Activated naive CD4-positive, alpha-beta T cell treated with anti-CD3 and anti-CD28 coated beads for 36 hours (primary cell): ENCODE data around the gene KRTAP10-3. TPM values are rescaled to one million over a fixed set of nuclear protein-coding genes. Genes with fewer than 3 reads are reported as not detected.

Experiments used
- CTCF ChIA-PET: fragments of 350-600 bp; sonication (Branson Sonifier 250); formaldehyde crosslinking; loops from one replicate; lab custom pipeline; 2021; ENCODE audit warnings: antibody characterized with exemption; lab: Charles Lee
- DNase-seq: peaks from one replicate; pipeline ENCODE4 v3.0.0-alpha.2; 2020
- H3K27ac Mint-ChIP-seq: one replicate; pipeline ENCODE4 v1.8.0; 2021; ENCODE audit warnings: mild to moderate bottlenecking, mixed read lengths
- H3K27me3 Mint-ChIP-seq: one replicate; pipeline ENCODE4 v1.8.0; 2021; ENCODE audit warnings: low read depth, mixed read lengths
- H3K36me3 Mint-ChIP-seq: one replicate; pipeline ENCODE4 v1.8.0; 2021; ENCODE audit warnings: low read depth, mixed read lengths
- H3K4me1 Mint-ChIP-seq: one replicate; pipeline ENCODE4 v1.8.0; 2021; ENCODE audit warnings: low read depth, mixed read lengths
- H3K4me3 Mint-ChIP-seq: one replicate; pipeline ENCODE4 v1.8.0; 2021; ENCODE audit warnings: mild to moderate bottlenecking, moderate library complexity, mixed read lengths
- H3K9me3 Mint-ChIP-seq: one replicate; pipeline ENCODE4 v1.8.0; 2021; ENCODE audit warnings: mixed read lengths
- intact Hi-C: fragments of 100-400 bp; cut with micrococcal nuclease; formaldehyde crosslinking; loops from one replicate; pipeline ENCODE4 v1.15.1; 2023
- total RNA-seq, 2 experiments: library from RNA; stranded (reverse); gene quantifications; one replicate each; pipeline ENCODE4 v1.2.3, GENCODE V29; 2021

The KRTAP10-3 gene
- total RNA-seq, 2 experiments from 2014 or later = not detected

- H3K36me3 Mint-ChIP-seq = no peaks in the 10 kb centered on the region
- CTCF ChIA-PET = no interaction called here
- H3K27ac Mint-ChIP-seq = no peak overlapping the region
- no peak for DNase-seq
- H3K27me3 Mint-ChIP-seq = no peaks in the 10 kb centered on the region
- intact Hi-C loops = no loop called here
- H3K4me1 Mint-ChIP-seq = no peaks in the 10 kb centered on the region
- H3K9me3 Mint-ChIP-seq = no peaks in the 10 kb centered on the region
- H3K4me3 Mint-ChIP-seq = no peak overlapping the region
These were observed 25.3 kb downstream of the KRTAP10-3 start for GRCh38 chr21:44533121-44533890.

- H3K36me3 Mint-ChIP-seq = no peaks in the 10 kb centered on the region
- intact Hi-C loops = no loop called here
- no peak for DNase-seq
- no peaks in the 10 kb centered on the region for H3K27me3 Mint-ChIP-seq
- no peak overlapping the region for H3K27ac Mint-ChIP-seq
- CTCF ChIA-PET = no interaction called here
- H3K9me3 Mint-ChIP-seq = no peaks in the 10 kb centered on the region
- H3K4me1 Mint-ChIP-seq = no peaks in the 10 kb centered on the region
- H3K4me3 Mint-ChIP-seq = no peak overlapping the region
These were observed 25.9 kb downstream of the KRTAP10-3 start for GRCh38 chr21:44532712-44533111.

DNA sequence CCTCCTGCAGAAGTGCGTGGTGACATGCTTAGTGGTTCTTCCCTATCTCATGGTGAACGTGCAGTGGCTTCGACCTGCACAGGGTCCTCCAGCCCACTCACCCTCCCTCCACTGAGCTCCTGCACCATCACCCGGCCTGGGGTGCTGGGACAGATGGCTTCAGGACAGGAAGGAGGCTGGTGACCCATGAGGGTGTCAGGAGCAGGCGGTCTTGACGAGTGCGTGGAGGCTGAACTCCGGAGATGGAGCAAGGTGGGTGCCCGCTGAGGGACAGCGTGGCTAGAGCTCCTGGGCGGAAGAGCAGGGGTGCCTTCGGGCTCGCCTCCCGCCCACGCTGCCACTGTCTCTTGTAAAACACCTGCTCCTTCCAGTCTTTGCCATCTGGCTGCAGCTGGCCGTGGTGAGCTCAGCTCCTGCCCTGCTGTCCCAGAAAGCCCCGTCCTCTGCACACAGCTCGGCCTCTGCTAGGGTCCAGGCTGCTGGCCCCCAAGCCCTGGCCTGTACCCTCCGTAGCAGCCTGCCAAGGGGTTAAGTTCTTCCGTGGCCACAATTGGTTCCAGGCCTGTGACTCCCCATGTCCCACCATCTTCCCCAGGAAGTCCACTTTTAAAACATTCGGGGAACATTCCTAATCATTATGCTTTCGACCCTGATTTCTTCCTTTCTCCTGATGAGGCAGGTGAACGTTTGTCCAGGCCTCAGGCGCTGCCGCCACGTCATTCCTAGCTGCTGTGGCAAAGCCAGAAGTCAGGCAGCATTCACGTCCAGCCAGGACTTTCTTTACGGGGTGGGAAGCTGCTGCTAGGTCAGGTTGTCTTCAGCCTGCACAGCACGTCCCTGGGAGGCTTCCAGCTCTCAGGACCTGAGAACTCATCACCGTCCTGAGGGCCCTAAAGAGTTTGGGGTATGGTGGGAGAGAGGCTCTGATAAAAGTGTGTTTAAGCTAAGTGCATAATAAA is 26.7 kb downstream of the KRTAP10-3 start:
- intact Hi-C loops = no loop called here
- Mint-ChIP-seq H3K4me1 (no peaks in the 10 kb centered on the region), H3K4me3 (no peak overlapping the region), H3K27me3 (no peaks in the 10 kb centered on the region), H3K36me3 (no peaks in the 10 kb centered on the region), H3K27ac (no peak overlapping the region), H3K9me3 (no peaks in the 10 kb centered on the region)
- DNase-seq = no peak
- CTCF ChIA-PET = no interaction called here

DNA sequence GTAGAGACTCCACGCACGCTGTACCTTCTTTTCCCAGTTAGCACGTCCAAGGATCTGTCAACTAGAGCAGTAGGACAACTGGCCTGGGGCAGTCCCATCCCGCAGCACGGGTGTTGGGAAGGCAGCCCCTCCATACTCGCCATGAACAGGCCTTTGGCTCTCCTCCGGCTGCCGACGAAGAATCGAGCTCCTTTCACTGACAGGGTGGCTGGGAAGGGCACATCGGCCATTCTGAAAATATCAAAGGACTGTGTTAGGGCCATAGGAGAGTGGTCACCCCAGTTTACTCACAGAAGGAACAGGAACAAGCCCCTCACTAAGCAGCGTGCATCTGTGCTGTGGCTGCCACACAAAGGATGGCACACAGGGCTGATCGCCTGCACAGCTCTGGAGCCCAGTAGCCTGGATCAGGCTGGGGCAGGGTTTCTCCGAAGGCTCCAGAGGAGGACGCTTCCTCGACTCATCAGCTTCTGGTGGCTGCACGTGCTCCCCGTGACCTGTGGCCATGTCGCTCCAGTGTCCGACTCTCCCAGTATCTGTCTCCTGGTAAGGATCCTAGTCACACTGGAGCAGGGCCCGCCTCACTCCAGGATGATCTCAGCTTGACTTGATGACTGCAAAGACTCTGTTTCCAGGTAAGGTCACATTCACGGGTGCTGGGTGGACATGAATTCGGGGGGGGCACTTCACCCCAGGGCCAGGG is 27.5 kb downstream of the KRTAP10-3 start:
- CTCF ChIA-PET = no interaction called here
- H3K4me3 Mint-ChIP-seq = no peak overlapping the region
- intact Hi-C loops = no loop called here
- H3K27me3 Mint-ChIP-seq = no peaks in the 10 kb centered on the region
- no peaks in the 10 kb centered on the region for H3K9me3 Mint-ChIP-seq
- no peaks in the 10 kb centered on the region for H3K36me3 Mint-ChIP-seq
- H3K27ac Mint-ChIP-seq = no peak overlapping the region
- DNase-seq = no peak
- no peaks in the 10 kb centered on the region for H3K4me1 Mint-ChIP-seq

DNA sequence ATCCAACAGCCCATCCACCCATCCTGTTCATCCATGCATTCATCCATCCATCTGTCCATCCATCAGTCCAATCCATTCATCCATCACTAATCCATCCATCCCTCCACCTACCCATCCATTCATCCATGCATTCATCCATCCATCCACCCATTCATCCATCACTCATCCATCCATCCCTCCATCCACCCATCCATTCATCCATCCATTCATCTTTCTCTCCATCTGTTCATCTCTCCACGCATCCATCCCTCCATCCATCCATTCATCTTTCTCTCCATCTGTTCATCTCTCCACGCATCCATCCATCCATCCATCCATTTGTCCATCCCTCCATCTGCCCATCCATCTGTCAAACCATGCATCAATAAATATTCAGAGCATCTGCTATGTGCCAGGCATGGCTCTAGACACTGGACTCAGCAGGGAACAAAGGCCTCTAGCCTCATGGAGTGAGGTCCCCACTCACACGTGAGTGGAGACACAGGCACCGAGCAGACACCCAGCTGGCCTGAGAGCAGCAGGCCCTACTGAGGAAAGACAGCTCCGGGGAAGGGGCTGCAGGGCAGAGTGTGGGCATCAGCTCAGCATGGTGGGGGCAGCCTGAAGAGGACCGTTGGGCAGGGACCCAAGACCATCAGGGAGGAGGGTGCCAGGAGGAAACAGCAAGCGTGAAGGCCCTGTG is 28.2 kb downstream of the KRTAP10-3 start:
- no peak for DNase-seq
- H3K27me3 Mint-ChIP-seq = no peaks in the 10 kb centered on the region
- no peaks in the 10 kb centered on the region for H3K9me3 Mint-ChIP-seq
- CTCF ChIA-PET = no interaction called here
- intact Hi-C loops = no loop called here
- no peaks in the 10 kb centered on the region for H3K4me1 Mint-ChIP-seq
- H3K36me3 Mint-ChIP-seq = no peaks in the 10 kb centered on the region
- H3K4me3 Mint-ChIP-seq = no peak overlapping the region
- no peak overlapping the region for H3K27ac Mint-ChIP-seq

DNA sequence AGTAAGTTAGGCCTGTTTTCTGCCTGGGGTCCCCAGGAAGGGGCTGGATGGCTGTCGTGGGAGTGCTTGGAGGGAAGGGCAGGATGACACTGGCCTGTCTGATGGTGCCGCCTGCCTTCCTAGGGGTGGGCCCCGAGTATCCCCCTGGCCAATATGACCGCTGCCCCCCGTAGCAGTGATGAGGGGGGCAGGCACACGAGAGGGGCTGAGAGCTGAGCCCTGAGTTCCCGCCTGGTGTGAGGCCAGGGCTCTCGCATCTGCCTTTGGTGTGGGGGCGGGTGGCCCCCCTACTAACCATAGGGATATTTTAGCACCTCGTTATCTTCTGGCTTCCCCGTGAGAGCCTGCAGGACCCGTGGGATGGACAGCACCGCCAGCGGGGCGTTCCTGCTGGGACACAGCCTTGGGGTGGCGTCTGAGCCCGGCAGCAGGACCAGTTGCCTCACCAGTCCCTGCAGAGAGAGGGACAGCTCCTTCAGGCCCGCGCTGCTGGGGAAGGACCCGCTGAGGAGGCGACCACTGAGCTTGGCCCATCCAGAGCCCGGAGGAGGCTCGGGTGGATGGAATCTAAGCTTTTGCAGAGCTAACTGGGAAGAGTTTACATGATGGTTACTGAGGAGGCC is 29.0 kb downstream of the KRTAP10-3 start:
- Mint-ChIP-seq H3K27me3 (no peaks in the 10 kb centered on the region), H3K9me3 (no peaks in the 10 kb centered on the region), H3K27ac (no peak overlapping the region), H3K4me3 (no peak overlapping the region), H3K36me3 (no peaks in the 10 kb centered on the region), H3K4me1 (no peaks in the 10 kb centered on the region)
- intact Hi-C loops = no loop called here
- no peak for DNase-seq
- CTCF ChIA-PET = no interaction called here

GRCh38 chr21:44529011-44529421 is 29.6 kb downstream of the KRTAP10-3 start:
- Mint-ChIP-seq H3K4me3 (no peak overlapping the region), H3K9me3 (no peaks in the 10 kb centered on the region), H3K27me3 (no peaks in the 10 kb centered on the region), H3K36me3 (no peaks in the 10 kb centered on the region), H3K27ac (no peak overlapping the region), H3K4me1 (no peaks in the 10 kb centered on the region)
- no peak for DNase-seq
- CTCF ChIA-PET = no interaction called here
- intact Hi-C loops = no loop called here

DNA sequence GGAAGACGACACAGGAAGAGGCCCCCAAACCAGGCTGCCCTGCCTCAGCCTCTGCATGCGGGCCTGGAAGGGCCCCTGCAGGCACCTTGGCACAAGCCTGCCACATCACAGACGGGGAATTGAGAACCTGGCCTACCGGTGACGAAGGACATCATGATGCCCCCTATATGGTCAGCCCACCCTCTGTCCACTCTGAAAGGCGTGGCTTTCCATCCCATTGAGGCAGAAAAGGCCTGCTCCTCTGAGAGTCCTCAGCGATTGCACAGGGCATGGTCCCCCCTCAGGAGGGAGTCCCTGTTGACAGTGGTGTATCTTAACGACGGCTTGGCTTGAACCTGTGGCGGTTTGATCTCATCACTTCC is 30.0 kb downstream of the KRTAP10-3 start:
- Mint-ChIP-seq H3K27me3 (no peaks in the 10 kb centered on the region), H3K36me3 (no peaks in the 10 kb centered on the region), H3K4me1 (no peaks in the 10 kb centered on the region), H3K9me3 (no peaks in the 10 kb centered on the region), H3K4me3 (no peak overlapping the region), H3K27ac (no peak overlapping the region)
- no peak for DNase-seq
- intact Hi-C loops = no loop called here
- CTCF ChIA-PET = no interaction called here

DNA sequence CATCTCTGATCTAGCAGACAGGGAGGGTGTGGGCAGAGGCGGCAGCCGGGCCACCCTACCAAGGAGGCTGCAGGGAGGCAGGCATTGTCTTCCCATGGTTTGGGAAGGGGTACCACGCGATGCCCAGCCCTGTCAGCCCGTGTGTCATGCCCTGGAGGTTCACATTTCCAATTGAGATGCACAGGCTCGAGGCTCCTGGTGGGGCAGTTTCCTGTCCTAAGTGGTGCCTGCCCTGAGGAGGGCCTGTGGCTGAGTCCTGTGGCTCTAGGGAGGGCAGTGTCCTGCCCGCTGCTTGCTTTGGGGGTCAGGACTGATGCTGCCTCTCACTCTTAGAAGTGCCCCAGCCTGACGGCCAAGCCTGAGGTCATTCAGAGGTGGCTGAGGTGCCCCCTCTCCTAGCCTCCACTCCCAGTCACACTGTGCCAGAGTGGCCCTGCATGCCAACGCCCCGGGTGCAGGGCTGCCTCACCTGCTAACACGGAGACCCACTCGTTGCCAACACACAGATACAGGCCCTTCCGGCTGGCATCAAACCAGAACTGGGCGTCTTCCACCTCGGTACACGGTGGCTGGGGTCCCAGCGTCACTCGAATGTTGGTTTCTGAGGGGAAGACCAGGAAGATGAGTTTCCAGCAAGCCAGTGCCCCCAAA is 30.5 kb downstream of the KRTAP10-3 start:
- Mint-ChIP-seq H3K36me3 (no peaks in the 10 kb centered on the region), H3K27ac (no peak overlapping the region), H3K27me3 (no peaks in the 10 kb centered on the region), H3K9me3 (no peaks in the 10 kb centered on the region), H3K4me3 (no peak overlapping the region), H3K4me1 (no peaks in the 10 kb centered on the region)
- CTCF ChIA-PET = no interaction called here
- intact Hi-C loops = no loop called here
- no peak for DNase-seq

- Mint-ChIP-seq H3K9me3 (no peaks in the 10 kb centered on the region), H3K4me3 (no peak overlapping the region), H3K4me1 (no peaks in the 10 kb centered on the region), H3K27ac (no peak overlapping the region), H3K36me3 (no peaks in the 10 kb centered on the region), H3K27me3 (no peaks in the 10 kb centered on the region)
- CTCF ChIA-PET = no interaction called here
- DNase-seq = no peak
- intact Hi-C loops = no loop called here
These were observed 31.2 kb downstream of the KRTAP10-3 start for GRCh38 chr21:44527156-44527982.
